ENCODE measurements around the gene ZNF593.

Gene ZNF593

DNA sequence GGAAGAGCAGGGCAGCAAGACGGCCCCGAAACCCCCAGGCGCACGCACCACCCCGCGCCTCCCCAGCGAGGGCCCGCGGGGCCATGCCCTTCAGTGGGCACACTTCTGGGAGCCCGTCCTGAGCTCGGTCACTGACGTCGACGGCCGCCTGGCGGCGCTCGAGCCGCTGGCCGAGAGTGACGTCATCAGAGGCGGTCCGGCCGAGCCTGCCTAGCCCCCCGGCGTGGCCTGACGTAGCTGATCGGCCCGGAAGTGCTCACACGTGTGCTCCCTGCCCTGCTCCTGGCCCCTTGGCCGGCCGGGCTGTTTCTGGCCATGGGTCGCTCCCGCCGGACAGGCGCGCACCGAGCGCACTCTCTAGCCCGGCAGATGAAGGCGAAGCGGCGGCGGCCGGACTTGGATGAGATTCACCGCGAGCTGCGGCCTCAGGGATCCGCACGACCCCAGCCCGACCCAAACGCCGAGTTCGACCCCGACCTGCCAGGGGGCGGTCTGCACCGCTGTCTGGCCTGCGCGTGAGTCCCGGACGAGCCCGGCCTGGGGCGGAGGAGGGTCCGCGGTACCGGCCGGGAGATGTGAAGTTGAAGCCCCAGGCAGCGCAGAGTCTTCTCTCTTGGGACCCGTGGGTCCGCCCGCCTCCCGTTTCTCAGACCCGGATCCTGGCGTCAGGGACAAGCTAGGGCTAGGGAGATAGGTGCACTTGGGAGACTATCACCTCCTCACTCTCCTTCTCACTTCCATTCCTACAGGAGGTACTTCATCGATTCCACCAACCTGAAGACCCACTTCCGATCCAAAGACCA, at the start of gene ZNF593:
Gene ZNF593 (plus strand): TSS at position 240 of the 803 bp plus-strand sequence. CDS start 76 bp downstream, at position 316.
- DNase-seq = peak; percentile 57

DNA sequence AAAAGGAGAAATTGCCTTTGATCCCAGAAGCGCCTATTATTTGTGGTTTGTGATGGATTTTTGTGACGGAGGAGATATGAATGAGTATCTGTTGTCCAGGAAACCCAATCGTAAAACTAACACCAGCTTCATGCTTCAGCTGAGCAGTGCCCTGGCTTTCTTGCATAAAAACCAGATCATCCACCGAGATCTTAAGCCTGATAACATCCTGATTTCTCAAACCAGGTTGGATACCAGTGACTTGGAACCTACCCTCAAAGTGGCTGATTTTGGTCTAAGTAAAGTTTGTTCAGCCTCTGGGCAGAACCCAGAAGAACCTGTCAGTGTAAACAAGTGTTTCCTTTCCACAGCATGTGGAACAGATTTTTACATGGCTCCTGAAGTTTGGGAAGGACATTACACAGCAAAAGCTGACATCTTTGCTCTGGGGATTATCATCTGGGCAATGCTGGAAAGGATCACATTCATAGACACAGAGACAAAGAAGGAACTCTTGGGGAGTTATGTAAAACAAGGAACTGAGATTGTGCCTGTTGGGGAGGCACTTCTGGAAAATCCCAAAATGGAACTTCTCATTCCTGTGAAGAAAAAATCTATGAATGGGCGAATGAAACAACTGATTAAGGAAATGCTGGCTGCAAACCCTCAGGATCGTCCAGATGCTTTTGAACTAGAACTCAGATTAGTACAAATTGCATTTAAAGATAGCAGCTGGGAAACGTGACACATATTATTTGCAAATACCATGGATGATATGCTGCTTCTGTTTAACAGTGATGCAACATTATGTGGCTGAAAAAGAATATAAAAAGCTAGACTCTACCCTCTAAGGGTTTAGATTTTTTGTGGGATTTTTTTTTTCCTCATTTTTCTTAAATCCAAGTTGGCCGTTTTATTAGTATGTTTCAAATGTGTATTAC, 47.6 kb upstream of the ZNF593 start:
- DNase-seq = no peak

DNA sequence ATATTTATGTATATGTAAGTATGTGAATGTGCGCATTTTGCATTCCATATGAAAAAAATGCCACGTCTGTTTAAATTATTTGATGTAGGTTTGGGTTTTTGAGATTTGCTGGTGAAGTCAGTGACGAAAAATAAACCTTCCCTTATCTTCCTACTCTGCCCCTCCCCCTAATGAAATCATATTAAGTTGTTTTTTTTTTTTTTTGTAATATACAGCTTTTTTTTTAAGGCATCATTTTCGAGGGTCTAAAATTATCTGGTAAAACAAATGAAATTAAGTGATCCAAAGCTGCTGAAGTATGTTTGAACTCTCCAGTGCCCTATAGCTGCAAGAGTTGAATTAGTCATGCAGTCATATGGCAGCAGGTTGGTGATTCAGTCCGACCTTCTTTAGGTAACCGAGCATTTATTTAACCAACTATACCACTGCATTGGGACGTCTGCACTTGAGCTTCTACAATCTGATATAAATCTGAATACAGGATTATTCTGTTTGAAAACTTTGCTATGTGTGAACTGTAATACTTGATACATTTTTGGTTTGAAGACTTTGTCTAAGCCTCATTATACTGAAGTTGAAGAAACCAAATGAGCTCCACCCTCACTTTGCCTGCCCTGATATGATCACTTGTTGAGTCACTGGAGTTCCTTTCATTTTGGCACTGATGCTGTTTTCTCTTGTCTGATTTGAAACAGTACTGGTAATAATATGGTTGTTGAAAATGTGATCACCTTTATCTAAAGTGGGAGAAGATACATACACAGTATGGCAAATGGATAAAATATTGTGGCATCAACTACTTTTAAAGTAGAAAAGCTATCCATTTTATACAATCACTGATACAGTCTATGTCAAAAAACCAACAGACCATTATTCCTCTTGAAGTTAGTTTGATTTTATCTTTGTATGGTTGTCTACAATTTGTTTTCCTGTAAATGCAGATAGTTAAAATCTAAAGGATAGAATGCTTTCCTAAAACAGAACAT, 46.4 kb upstream of the ZNF593 start:
- DNase-seq = no peak

DNA sequence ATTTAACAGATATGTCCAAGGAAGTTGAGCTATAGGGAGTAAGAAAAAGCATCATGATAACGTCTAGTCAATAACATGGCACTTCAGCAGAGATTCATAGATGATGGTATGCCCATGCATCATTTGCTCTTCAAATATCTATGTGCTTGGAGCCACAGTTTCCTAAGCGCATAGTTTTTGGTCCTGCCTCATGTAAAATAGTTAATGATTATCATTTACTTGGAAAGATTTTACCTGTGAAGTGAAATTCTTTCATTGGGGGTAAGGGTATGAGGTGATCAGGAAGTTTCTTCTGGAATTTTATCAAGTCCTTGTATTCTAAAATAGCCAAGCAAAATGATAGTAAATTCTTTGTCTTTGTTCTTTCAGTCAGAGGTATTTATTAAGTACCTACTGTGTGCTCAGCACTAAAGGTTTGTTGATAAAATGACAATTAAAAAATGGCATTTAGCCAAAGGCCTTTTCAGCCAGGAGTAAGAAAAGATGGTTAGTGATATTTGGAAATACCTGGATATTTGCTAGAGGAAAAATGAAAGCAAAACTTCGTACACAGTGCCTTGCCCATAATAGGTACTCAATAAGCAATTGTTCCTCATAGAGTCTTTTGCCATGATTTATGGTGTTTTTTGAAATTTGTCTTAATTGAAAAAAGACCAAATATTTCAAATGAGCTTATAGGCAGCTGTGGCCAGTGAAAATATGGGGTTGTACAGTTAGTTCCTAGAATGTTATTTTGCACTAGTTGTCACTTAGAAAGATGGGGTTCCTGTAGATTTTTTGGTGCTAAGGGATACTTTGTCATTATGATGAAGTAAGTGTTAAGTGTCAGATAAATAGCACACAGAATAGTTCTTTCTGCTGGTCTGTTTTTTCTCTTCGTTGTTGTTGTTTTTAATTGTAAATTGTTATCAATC, 45.0 kb upstream of the ZNF593 start:
- DNase-seq = no peak

DNA sequence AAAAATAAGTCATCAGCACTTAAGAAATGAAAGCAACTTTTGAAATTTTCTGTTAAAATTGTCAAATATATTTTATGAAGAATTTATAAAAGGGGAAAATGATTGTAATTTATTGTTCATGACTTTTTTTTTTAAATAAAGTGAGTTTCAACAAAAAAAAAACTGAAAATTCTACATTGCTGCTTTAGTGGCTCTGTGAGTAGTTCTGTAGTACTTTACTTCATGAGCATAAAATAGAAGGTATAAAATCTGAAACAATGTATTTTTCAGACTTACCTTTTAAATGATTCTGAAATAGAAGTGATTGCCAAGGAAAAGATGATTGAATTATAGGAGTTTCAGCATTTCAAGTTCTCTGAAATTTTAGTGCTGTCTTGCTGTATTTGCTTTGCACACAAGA, 44.3 kb upstream of the ZNF593 start:
- no peak for DNase-seq

DNA sequence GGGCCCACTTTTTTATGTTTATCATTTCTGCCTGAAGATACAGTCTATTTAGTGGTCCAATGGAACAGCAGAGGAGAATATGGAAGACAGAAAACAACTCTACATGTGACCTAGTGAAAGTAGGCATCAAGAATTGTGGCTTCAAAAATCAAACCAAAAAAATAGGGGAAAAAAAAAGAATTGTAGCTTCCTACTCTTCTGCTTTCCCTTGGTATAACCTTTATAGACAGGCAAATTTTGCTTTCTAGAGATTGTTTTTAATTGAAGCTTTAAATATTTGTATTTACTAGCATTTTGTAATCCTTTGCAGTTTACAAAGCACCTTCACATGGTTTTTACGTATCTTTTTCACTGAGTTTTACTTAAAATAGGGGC, 43.8 kb upstream of the ZNF593 start:
- DNase-seq = no peak

DNA sequence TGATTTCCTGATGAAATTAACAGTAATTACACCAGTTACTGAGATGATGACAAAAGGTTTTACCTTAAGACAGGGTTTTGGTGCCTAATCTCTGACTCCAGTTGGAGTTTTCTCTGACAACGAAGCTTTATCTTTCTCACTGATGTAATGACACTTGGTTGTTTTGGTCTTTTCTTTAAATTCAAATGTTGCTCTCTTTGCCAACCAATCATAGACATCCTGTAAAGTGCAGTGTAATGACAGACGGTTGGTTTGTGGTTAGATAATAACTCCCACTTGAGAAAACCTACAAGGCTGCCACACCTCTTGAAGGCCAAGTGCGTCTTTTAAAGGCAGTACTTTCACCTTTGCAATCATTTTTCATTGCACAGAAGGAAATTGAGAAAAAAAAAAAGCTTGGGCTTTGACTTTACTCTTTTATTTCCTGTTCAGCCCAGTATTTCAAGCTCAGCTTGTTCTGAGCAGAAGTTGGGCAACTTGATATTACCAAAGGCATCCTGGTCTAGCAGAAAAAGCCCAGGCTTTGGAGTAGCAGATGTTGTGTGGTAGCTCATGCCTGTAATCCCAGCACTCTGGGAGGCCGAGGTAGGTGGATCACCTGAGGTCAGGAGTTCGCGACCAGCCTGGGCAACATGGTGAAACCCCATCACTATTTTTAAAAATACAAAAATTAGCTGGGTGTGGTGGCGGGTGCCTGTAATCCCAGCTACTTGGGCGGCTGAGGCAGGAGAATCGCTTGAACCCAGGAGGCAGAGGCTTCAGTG, 43.2 kb upstream of the ZNF593 start:
- DNase-seq = no peak

DNA sequence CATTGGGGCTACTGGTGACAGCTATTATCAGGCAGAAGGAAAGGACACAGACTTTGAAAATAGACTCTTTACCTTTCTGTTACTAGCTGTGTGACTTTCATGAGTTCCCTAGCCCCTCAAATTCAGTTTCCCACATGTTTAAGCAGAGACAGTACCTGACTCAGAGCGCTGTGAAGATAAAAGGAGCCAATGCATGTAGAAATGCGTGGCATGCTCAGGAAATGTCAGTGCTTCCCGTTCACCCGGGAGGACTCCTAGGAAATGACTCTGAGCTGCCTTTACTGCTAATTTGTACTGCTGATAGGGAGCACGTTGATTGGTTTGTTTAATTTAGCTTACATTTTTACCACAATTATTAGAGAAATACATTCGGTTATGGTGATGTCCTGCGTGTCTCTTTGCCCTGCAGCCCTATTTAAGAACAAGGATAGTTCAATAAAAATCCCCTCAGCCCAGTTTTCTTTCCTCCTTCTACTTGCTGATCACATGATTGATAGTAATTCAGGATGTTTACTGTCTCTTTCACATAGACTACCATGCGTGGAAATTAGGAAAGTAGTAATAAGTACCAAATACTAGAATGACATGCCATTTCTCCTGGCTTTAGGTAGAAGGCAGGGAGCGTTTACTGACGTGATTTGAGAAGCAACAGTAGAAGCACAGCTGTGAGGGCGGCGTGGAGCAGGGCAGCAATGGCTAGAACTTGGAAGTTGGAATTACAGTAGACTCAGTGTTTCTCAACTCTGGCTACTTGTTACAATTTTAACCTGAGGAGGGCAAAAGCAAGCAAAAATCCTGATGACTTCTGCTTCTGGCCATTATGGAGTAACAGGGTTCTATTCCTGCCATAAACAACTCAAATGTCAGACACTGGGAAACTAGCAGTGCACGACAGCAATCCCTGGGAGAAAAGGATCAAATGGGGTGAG, 42.2 kb upstream of the ZNF593 start:
- DNase-seq = no peak

DNA sequence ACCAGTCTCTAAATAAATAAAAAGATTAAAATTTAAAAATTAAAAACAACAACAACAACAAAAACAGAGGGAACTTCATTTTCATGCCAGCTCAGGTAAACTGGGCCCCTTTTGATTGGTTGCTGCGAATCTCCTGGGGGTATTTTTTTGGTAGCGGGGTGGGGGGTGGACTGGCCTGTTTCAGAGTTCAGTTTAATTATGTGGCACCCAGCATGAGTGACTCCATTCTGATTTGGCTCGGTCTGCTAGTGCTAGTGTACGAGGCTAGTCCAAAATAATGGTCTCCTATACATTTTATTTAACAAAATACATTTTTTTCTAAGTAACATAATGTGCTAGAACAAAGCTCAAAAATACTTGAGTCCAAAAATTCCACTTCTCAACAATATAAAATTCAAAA, 39.9 kb upstream of the ZNF593 start:
- DNase-seq = no peak

DNA sequence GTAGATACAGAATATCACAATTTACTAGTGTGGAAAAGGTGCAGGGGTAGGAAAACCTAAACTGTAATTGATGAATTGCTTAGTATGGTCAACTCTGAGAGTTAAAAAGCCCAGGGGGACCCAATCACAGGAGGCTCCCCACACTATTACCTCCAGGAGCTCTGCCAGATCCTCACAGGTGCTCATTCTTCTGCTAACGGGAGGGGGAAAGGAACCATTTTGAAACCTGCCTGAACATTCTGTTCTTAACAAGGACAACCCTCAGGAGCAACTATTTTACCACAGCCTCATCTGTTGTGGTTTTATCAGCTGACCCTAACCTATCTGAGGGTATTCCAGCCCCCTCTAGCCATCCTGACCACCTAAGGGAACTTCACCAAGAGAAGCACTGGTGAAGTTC, 39.0 kb upstream of the ZNF593 start:
- DNase-seq = no peak

DNA sequence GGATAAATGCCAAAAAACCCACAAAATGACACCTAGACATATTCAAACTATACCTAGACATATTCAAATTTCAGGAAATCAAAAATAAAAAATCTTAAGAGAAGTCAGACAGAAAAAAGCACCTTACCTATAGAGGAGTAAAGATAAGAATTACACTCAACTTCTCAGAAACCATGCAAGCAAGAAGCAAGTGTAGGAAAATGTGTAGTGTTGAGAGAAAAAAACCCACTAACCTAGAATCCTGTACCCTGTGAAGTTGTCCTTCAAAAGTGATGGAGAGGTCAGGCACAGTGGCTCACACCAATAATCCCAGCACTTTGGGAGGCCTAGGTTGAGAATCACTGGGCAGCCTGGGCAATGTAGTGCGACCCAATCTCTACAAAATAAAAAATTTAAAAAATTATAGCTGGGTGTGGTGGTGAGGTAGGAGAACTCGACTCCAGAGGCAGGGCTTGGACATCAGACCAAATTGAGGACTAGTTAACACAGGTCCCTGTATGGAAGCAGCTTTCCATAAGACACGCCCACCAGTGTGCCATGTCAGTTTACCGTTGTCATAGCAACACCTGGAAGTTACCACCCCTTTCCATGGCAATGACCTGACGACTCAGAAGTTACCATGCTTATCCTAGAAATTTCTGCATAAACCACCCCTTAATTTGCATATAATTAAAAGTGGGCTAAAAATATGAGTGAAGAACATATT, 37.4 kb upstream of the ZNF593 start:
- no peak for DNase-seq

DNA sequence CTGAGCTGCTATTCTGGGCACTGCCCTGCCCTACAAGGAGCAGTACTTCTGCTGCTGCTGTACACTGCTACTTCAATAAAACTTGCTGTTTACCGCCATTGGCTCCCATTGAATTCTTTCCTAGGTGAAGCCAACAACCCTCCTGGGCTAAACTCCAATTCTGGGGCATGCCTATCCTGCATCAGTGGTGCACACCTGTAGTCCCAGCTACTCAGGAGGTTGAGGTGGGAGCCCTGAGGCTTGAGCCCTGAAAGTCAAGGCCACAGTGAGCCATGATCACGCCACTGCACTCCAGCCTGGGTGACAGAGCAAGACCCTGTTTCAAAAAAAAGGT, 36.9 kb upstream of the ZNF593 start:
- no peak for DNase-seq

DNA sequence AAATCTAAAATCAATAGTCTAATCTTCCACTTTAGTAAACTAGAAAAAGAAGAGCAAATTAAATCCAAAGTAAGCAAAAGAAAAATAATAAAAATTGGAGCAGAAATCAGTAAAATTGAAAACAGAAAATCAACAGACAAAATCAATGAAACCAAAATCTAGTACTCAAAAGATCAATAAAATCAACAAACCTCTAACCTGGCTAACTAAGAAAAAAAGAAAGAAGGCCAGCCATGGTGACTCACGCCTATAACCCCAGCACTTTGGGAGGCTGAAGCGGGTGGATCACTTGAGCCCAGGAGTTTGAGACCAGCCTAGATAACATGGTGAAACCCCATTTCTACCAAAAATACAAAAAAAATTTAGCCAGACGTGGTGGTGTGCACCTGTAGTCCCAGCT, 35.2 kb upstream of the ZNF593 start:
- DNase-seq = no peak

DNA sequence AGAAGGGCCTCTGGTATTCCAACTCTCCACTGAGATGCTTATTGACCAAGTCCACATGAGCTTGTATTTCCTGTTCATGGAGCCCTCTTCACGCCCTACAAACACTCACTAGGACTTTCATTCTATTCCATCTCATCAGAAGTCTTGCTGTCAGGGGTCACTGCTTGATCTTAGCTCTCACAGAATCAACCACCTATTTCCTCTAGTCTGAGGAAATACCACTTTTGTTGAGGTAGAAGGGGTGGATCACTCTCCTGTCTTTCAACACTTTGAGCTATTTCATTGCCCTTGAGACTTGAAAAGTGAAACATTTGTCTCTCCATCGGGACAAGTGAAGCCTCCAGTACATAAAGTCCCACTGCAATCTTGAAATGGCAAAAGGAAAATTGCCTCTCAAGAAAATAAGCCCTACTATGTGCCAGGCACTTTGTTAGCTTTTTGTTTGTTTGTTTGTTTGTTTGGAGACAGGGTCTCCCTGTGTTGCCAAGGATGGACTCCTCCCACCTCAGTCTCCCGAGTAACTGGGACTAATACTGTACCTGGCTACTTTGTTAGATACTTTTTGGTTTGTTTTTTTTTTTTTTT, 30.6 kb upstream of the ZNF593 start:
- DNase-seq = no peak

DNA sequence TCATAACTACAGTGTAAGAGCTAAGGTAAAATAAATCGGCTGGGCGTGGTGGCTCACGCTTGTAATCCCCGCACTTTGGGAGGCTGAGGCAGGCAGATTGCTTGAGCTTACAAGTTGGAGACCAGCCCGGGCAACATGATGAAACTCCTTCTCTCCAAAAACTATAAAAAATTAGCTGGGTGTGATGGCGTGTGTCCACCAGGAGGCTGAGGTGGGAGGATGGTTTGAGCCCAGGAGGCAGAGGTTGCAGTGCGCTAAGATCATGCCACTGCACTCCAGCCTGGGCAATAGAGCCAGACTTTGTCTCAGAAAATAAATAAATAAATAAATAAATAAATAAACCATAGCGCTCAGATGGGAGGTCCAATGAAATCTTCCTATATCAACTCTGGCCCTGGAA, 27.5 kb upstream of the ZNF593 start:
- DNase-seq = no peak

DNA sequence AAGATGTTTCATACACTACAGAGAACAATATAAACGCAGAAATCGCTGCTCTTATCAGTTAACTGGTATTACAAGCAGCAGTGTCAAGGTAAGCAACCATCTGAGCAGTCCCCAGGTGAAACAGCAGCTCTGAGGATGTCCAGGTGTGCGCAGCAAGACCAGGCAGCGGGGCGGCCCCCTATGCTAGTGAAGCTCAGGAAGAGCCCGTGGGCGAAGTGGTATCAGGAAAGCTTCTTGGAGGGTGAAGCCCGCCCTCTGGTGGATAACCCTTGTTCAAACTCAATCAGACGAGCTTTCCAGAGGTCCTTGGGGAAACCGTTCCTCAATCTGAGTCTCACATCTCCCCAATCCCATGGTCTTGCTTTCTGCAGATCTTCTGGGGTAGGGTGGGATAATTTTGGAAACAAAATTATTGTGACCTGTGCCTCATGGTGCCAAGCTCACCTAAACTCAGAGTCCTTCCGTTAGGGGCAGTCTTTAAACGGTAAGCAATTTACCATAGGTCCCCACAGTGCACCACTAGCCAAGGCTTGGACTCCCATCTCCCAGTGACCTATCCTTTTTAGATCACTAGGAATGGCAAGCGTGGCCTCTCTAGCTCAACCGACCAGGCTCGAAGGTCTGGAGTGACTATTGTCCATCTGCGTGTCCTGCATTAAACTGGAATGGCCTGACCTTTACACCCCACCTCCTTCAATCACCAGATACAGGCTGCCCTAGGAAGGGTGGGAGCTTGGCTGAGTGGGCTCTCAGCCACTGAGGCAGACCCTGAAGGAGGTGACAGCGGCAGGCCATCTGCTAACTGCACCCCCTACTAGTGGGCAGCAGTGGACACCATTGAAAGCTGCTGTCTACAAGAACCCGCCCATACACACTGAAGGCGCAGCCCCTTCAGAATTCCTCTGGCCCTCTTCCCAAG, 24.4 kb upstream of the ZNF593 start:
- peak; percentile 66 for DNase-seq

DNA sequence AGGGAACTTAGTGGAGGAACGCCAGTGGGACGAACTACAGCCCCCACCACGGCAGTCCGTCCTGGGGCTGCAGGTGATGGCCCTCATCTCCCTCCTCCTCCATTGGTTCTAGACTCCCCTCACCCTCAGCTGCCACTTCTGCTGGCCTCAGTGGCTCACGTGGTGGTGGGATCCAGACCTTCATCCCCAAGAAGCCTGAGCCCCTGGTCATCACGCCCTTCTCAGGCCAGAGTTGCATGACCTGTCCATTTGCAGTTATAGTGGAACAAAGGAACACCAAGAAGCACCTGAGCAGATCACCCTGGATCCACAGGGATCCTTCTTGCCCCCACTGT, 23.8 kb upstream of the ZNF593 start:
- no peak for DNase-seq

DNA sequence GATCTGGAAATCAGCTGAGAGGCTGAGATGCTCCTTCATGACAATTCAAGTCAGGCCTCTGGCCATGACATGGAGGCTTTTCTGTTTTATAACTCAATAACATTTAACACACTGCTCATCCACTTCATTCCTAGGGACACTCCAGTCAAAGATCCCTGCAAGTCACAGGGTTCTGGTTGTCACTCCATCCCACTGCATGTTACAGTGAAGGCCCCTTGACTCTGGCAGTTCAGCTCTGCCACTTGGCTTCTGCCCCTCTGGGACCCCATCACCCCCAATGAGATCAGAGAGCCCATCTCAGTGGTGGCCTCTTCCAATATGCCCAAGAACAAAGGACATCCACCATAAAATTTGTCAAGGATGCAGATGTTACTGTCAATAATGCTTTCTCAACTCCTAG, 20.8 kb upstream of the ZNF593 start:
- DNase-seq = no peak
